ENCODE data around the gene CFAP410.

GRCh38 chr21:44357064-44357837, 18.1 kb upstream of the CFAP410 start:
- no peak for TF ChIP-seq ZSCAN21 (CRISPR knock-in tag; IDR thresholded peaks at IDR 0.05; ENCODE audit: borderline replicate concordance)
- TF ChIP-seq DPF2 (CRISPR knock-in tag; IDR thresholded peaks at IDR 0.05; ENCODE audit: borderline replicate concordance, low read depth): no peak
- TF ChIP-seq EHMT2 (IDR thresholded peaks at IDR 0.05; ENCODE audit: borderline replicate concordance, low read depth, low read length): no peak
